H9 (cell line): Measurements from ENCODE around the gene ITCH. TPM values are rescaled to one million over a fixed set of nuclear protein-coding genes. Genes with fewer than 3 reads are reported as not detected.

ENCODE experiments used
- DNase-seq: peaks from one replicate; pipeline ENCODE4 v3.0.0-alpha.2; 2017
- H2AFZ ChIP-seq: one replicate; pipeline ENCODE4 v1.6.1; 2013; ENCODE audit warnings: mild to moderate bottlenecking, low read length, control low read depth, moderate library complexity
- H2AK5ac ChIP-seq: 2 replicates; pipeline ENCODE4 v1.6.1; 2013; ENCODE audit warnings: low read length, control low read depth, mixed read lengths; ENCODE audit not compliant: insufficient read length
- H2BK120ac ChIP-seq: one replicate; pipeline ENCODE4 v1.6.1; 2013; ENCODE audit warnings: low read depth, mild to moderate bottlenecking, low read length, control low read depth, inconsistent platforms; ENCODE audit not compliant: poor library complexity, severe bottlenecking
- H2BK12ac ChIP-seq: 2 replicates; pipeline ENCODE4 v1.6.1; 2013; ENCODE audit warnings: low read length, control low read depth, mixed read lengths, low read depth; ENCODE audit not compliant: insufficient read length
- H2BK15ac ChIP-seq: 2 replicates; pipeline ENCODE4 v1.6.1; 2013; ENCODE audit warnings: low read depth, low read length, control low read depth
- H2BK20ac ChIP-seq: one replicate; pipeline ENCODE4 v1.6.1; 2013; ENCODE audit warnings: low read depth, mild to moderate bottlenecking, low read length, control low read depth, inconsistent platforms; ENCODE audit not compliant: poor library complexity, severe bottlenecking
- H2BK5ac ChIP-seq: 2 replicates; pipeline ENCODE4 v1.6.1; 2013; ENCODE audit warnings: low read length, control low read depth, mixed read lengths; ENCODE audit not compliant: insufficient read length
- H3K14ac ChIP-seq: 2 replicates; pipeline ENCODE4 v1.6.1; 2013; ENCODE audit warnings: low read length, control low read depth; ENCODE audit not compliant: insufficient read depth
- H3K18ac ChIP-seq: 2 replicates; pipeline ENCODE4 v1.6.1; 2013; ENCODE audit warnings: low read depth, mild to moderate bottlenecking, mixed read lengths, low read length, control low read depth; ENCODE audit not compliant: insufficient read length
- H3K23ac ChIP-seq: 2 replicates; pipeline ENCODE4 v1.6.1; 2013; ENCODE audit warnings: low read length, control low read depth, mixed read lengths, low read depth; ENCODE audit not compliant: insufficient read length
- H3K23me2 ChIP-seq: 2 replicates; pipeline ENCODE4 v1.6.1; 2013; ENCODE audit warnings: low read depth, mild to moderate bottlenecking, mixed read lengths, low read length, control low read depth; ENCODE audit not compliant: insufficient read length, poor library complexity, severe bottlenecking
- H3K27ac ChIP-seq: 2 replicates; pipeline ENCODE4 v1.5.1; 2013; ENCODE audit warnings: low read length, control low read depth, mixed read lengths, low read depth; ENCODE audit not compliant: insufficient read length
- H3K27me3 ChIP-seq: 2 replicates; pipeline ENCODE4 v1.6.1; 2013; ENCODE audit warnings: low read length, control low read depth, inconsistent platforms; ENCODE audit not compliant: insufficient read depth
- H3K4ac ChIP-seq: 2 replicates; pipeline ENCODE4 v1.6.1; 2013; ENCODE audit warnings: low read depth, mild to moderate bottlenecking, control low read depth, inconsistent platforms, low read length, moderate library complexity
- H3K4me1 ChIP-seq: 2 replicates; pipeline ENCODE4 v1.6.1; 2013; ENCODE audit warnings: low read length, control low read depth, inconsistent platforms; ENCODE audit not compliant: insufficient read depth
- H3K4me2 ChIP-seq: 2 replicates; pipeline ENCODE4 v1.6.1; 2013; ENCODE audit warnings: low read length, control low read depth, mixed read lengths; ENCODE audit not compliant: insufficient read length, insufficient read depth
- H3K56ac ChIP-seq: 2 replicates; pipeline ENCODE4 v1.6.1; 2013; ENCODE audit warnings: low read depth, mild to moderate bottlenecking, mixed read lengths, low read length, control low read depth; ENCODE audit not compliant: insufficient read length
- H3K79me1 ChIP-seq: 2 replicates; pipeline ENCODE4 v1.6.1; 2013; ENCODE audit warnings: low read depth, mild to moderate bottlenecking, moderate library complexity, low read length, control low read depth, inconsistent platforms; ENCODE audit not compliant: insufficient read depth, poor library complexity, severe bottlenecking
- H3K79me2 ChIP-seq: 2 replicates; pipeline ENCODE4 v1.6.1; 2013; ENCODE audit warnings: low read length, control low read depth, inconsistent platforms; ENCODE audit not compliant: insufficient read depth
- H3K9ac ChIP-seq: 2 replicates; pipeline ENCODE4 v1.6.1; 2013; ENCODE audit warnings: low read length, control low read depth, mixed read lengths; ENCODE audit not compliant: insufficient read length; ENCODE audit errors: extremely low read depth
- H3K9me3 ChIP-seq: one replicate; pipeline ENCODE4 v1.6.1; 2013; ENCODE audit warnings: low read depth, low read length, inconsistent platforms; ENCODE audit not compliant: control insufficient read depth
- H3T11ph ChIP-seq: one replicate; pipeline ENCODE4 v1.6.1; 2013; ENCODE audit warnings: mild to moderate bottlenecking, low read length, control low read depth, inconsistent platforms
- H4K20me1 ChIP-seq: one replicate; pipeline ENCODE4 v1.6.1; 2013; ENCODE audit not compliant: control insufficient read depth, insufficient read length, insufficient read depth
- H4K5ac ChIP-seq: 2 replicates; pipeline ENCODE4 v1.6.1; 2013; ENCODE audit warnings: low read depth, mild to moderate bottlenecking, mixed read lengths, low read length, control low read depth; ENCODE audit not compliant: insufficient read length
- H4K8ac ChIP-seq: replicated peaks from 2 replicates; pipeline ENCODE4 v1.6.1; 2013; ENCODE audit warnings: low read length, control low read depth, mixed read lengths, low read depth; ENCODE audit not compliant: insufficient read length
- H4K91ac ChIP-seq: 2 replicates; pipeline ENCODE4 v1.6.1; 2013; ENCODE audit warnings: low read depth, mild to moderate bottlenecking, moderate library complexity, mixed read lengths, low read length, control low read depth; ENCODE audit not compliant: insufficient read length
- H3K27ac Mint-ChIP-seq, 3 experiments: 2 replicates in 2 of 3; 3 replicates in 1 of 3; pipeline ENCODE4 v1.8.0; 2020 to 2021; ENCODE audit warnings: mixed read lengths in 3 of 3, mild to moderate bottlenecking in 1 of 3, moderate library complexity in 1 of 3
- H3K27me3 Mint-ChIP-seq: 2 replicates; pipeline ENCODE4 v1.8.0; 2021; ENCODE audit warnings: low read depth, mild to moderate bottlenecking, moderate library complexity, mixed read lengths
- H3K36me3 Mint-ChIP-seq, 3 experiments: 2 replicates in 2 of 3; 3 replicates in 1 of 3; pipeline ENCODE4 v1.8.0; 2020 to 2021; ENCODE audit warnings: low read depth in 3 of 3, mixed read lengths in 3 of 3; ENCODE audit not compliant: insufficient read depth in 1 of 3
- H3K4me1 Mint-ChIP-seq, 2 experiments: 2 replicates each; pipeline ENCODE4 v1.8.0; 2020; ENCODE audit warnings: mixed read lengths in 2 of 2
- H3K4me3 Mint-ChIP-seq, 2 experiments: 2 replicates in 1 of 2; 3 replicates in 1 of 2; pipeline ENCODE4 v1.8.0; 2020 to 2021; ENCODE audit warnings: mild to moderate bottlenecking in 2 of 2, mixed read lengths in 2 of 2, moderate library complexity in 1 of 2
- H3K9me3 Mint-ChIP-seq, 2 experiments: 2 replicates in 1 of 2; 3 replicates in 1 of 2; pipeline ENCODE4 v1.8.0; 2020; ENCODE audit warnings: mild to moderate bottlenecking in 2 of 2, mixed read lengths in 2 of 2, moderate library complexity in 1 of 2
- CTCF ChIP-seq: fragments of 200-600 bp; sonication (generic); conservative IDR thresholded peaks from 3 replicates; pipeline ENCODE4 v1.8.0; 2021; ENCODE audit warnings: antibody characterized with exemption, mild to moderate bottlenecking
- WGBS: extraction: QIAGEN DNeasy Blood & Tissue Kit; methylation state at CpG from one replicate; pipeline ENCODE4 v1.1.7; 2013; ENCODE audit warnings: missing lambda C conversion rate, low lambda C conversion rate, mixed read lengths; ENCODE audit not compliant: insufficient read length; ENCODE audit errors: extremely low coverage; 5-methylcytosine and 5-hydroxymethylcytosine counted together
- total RNA-seq: library from RNA; stranded (reverse); gene quantifications from 2 replicates; pipeline ENCODE4 v1.2.1, GENCODE V29; 2021

The ITCH gene
- total RNA-seq, 1 experiment from 2014 or later, result 55.9 TPM

- Histone ChIP-seq H4K91ac (no peak overlapping the region), H2BK15ac (no peak overlapping the region), H2BK20ac (no peak overlapping the region), H3K56ac (no peak overlapping the region), H3T11ph (no peak overlapping the region), H3K4ac (no peak overlapping the region), H3K4me2 (no peak overlapping the region), H2AK5ac (no peak overlapping the region), H3K27ac (no peak overlapping the region), H2AFZ (no peak overlapping the region), H3K79me1 (no peaks in the 10 kb centered on the region), H3K18ac (no peak overlapping the region), H2BK12ac (no peak overlapping the region), H4K20me1 (no peaks in the 10 kb centered on the region), H3K23ac (no peak overlapping the region), H3K4me1 (no peaks in the 10 kb centered on the region), H4K5ac (no peak overlapping the region), H3K23me2 (no peaks in the 10 kb centered on the region), H3K79me2 (peaks cover 2% of the 10 kb centered on the region; the same call in 1 of the 2 replicates), H3K14ac (no peak overlapping the region), H3K9ac (no peak overlapping the region), H2BK120ac (no peak overlapping the region), H4K8ac (no peak overlapping the region), H3K27me3 (no peaks in the 10 kb centered on the region), H3K9me3 (no peaks in the 10 kb centered on the region), H2BK5ac (no peak overlapping the region)
- Mint-ChIP-seq H3K27me3 (no peaks in the 10 kb centered on the region), H3K4me3 (no peak overlapping the region), H3K9me3 (no peaks in the 10 kb centered on the region), H3K27ac (peak overlapping the region in 2 of 3 experiments; percentile 13 to 70; a peak in 4 of 7 replicates), H3K36me3 (peaks cover 0 to 20% (median 9%) of the 10 kb centered on the region in 3 experiments; a peak in 5 of 7 replicates), H3K4me1 (peaks cover 9 to 12% of the 10 kb centered on the region in 2 experiments; a peak in 2 of 4 replicates)
- no peak for TF ChIP-seq CTCF
- no CpG with 5 or more reads among the region's 3 CpGs for WGBS
- no peak for DNase-seq
Measured at GRCh38 chr20:34388000-34388399, 24.9 kb downstream of the ITCH start.
